PC-3 (cell line): Measurements from ENCODE around the gene OR5AN1.
"Not testable (repeated sequence)": the region's sequence is repeated elsewhere in the genome, so short reads cannot be mapped to it uniquely, and the experiment has no call there.

Source experiments
- CTCF ChIP-seq: fragments of 300-600 bp; sonication (generic); conservative IDR thresholded peaks from 2 replicates; pipeline ENCODE4 v1.5.1; 2017; ENCODE audit warnings: antibody characterized with exemption, low read depth, mild to moderate bottlenecking, low read length
- EZH2phosphoT487 ChIP-seq: fragments of 300-600 bp; sonication (generic); IDR thresholded peaks from 2 replicates; pipeline ENCODE4 v1.6.1; 2018; ENCODE audit warnings: mild to moderate bottlenecking, antibody characterized with exemption, low read length, borderline replicate concordance

GRCh38 chr11:59349657-59350056 lies 9.0 kb upstream of the OR5AN1 start:
- TF ChIP-seq CTCF, EZH2phosphoT487: not testable (repeated sequence)
